Esophagus muscularis mucosa (tissue), 4 donors: ENCODE data around the gene MED4. TPM values are rescaled to one million over a fixed set of nuclear protein-coding genes. Genes with fewer than 3 reads are reported as not detected.

Experiments used
- DNase-seq: peaks from one replicate; pipeline ENCODE4 v3.0.0-alpha.2; 2017; ENCODE audit errors: extremely low spot score
- H3K27ac ChIP-seq, 4 donors: fragments of 200-600 bp; sonication (generic); replicated peaks in 1 of 4; 1 replicate in 3 of 4; 2 replicates in 1 of 4; pipeline ENCODE4 v1.5.1; 2016 to 2019; ENCODE audit warnings: mild to moderate bottlenecking in 1 of 4
- H3K27me3 ChIP-seq, 4 donors: fragments of 200-600 bp; sonication (generic); one replicate each; pipeline versions ENCODE4 v1.5.1 to v1.6.0; 2016 to 2019
- H3K36me3 ChIP-seq, 4 donors: fragments of 200-600 bp; sonication (generic); one replicate each; pipeline ENCODE4 v1.5.1; 2016 to 2019
- H3K4me1 ChIP-seq, 4 donors: fragments of 200-600 bp; sonication (generic); one replicate each; pipeline ENCODE4 v1.5.1; 2016 to 2019
- H3K4me3 ChIP-seq, 4 donors: fragments of 200-600 bp; sonication (generic); 1 replicate in 2 of 4; 2 replicates in 2 of 4; pipeline ENCODE4 v1.5.1; 2016 to 2019; ENCODE audit warnings: mild to moderate bottlenecking in 4 of 4, moderate library complexity in 1 of 4
- H3K9me3 ChIP-seq, 4 donors: fragments of 200-600 bp; sonication (generic); 1 replicate in 3 of 4; 2 replicates in 1 of 4; pipeline ENCODE4 v1.5.1; 2016 to 2019
- EP300 ChIP-seq: sonication (generic); formaldehyde crosslinking; IDR thresholded peaks from one replicate; pipeline ENCODE4 v1.6.1; 2017; ENCODE audit warnings: antibody characterized with exemption
- POLR2A ChIP-seq: fragments of 450-650 bp; IDR thresholded peaks from one replicate; pipeline ENCODE4 v1.6.1; 2017; ENCODE audit warnings: antibody characterized with exemption, moderate library complexity, mild to moderate bottlenecking, low read depth
- POLR2AphosphoS5 ChIP-seq, 2 donors: sonication (generic); formaldehyde crosslinking; IDR thresholded peaks; one replicate each; pipeline ENCODE4 v1.6.1; 2017; ENCODE audit warnings: antibody characterized with exemption in 2 of 2
- WGBS: methylation state at CpG from one replicate; pipeline ENCODE4 v1.1.5; 2018; 5-methylcytosine and 5-hydroxymethylcytosine counted together
- intact Hi-C: fragments of 100-400 bp; cut with DNase I; formaldehyde crosslinking; loops from one replicate; pipeline ENCODE4 v1.15.1; 2023
- total RNA-seq, 4 donors: library from RNA; depleted of rRNA; stranded (reverse); fragments of >200 nt; gene quantifications; one replicate each; pipeline versions ENCODE4 v1.1.0 to v1.2.1, GENCODE V29; 2016
- TF ChIP-seq, protein P1 (sequence below), 3 experiments: fragments of 200-600 bp in 2 of 3; fragments of 450-650 bp in 1 of 3; sonication (generic) in 2 of 3; IDR thresholded peaks; one replicate each; pipeline ENCODE4 v1.5.1; 2017 to 2019; ENCODE audit warnings: antibody characterized with exemption in 3 of 3, mild to moderate bottlenecking in 2 of 3, moderate library complexity in 1 of 3

The MED4 gene
- total RNA-seq, 4 donors from 2014 or later: 32.0 to 42.1 (median 37.1) TPM

DNA sequence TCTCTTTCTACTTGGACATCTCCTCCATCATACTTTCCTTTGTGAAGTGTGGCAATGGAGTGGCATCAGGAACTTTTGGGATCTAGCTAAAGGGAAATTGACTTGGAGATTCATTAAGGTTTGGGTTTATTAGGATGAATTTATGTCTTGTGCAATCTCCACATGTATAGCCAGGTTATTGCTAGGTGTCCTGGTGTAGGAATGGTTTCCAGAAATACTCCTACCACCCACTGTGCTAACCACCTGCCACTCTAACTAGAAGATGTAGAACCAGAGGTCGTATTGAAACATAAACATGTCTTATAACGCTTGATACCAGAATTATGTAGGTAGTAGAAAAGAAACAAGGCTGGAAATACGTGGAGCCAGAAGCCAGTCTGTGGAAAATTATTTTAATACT is 38.1 kb upstream of the MED4 start:
- Histone ChIP-seq H3K36me3 (no peaks in the 10 kb centered on the region), H3K27ac (no peak overlapping the region), H3K27me3 (no peaks in the 10 kb centered on the region), H3K4me1 (peaks cover 0 to 1% (median 0%) of the 10 kb centered on the region in 4 donors), H3K4me3 (no peak overlapping the region), H3K9me3 (no peaks in the 10 kb centered on the region)
- no peak for DNase-seq
- WGBS: 59% methylated on average over 3 of the region's 3 CpGs
- no peak for TF ChIP-seq POLR2A
- intact Hi-C loops: no loop called here

- 38% methylated on average over 2 of the region's 2 CpGs for WGBS
- peaks cover 8 to 16% (median 14%) of the 10 kb centered on the region in 4 donors for H3K4me1 ChIP-seq
- H3K27me3 ChIP-seq: no peaks in the 10 kb centered on the region
- no peak for DNase-seq
- H3K27ac ChIP-seq: no peak overlapping the region
- H3K4me3 ChIP-seq: no peak overlapping the region
- intact Hi-C loops: no loop called here
- H3K36me3 ChIP-seq: no peaks in the 10 kb centered on the region
- no peaks in the 10 kb centered on the region for H3K9me3 ChIP-seq
- TF ChIP-seq POLR2AphosphoS5 (IDR thresholded peaks at IDR 0.05) (no peak), POLR2A (no peak), EP300 (no peak)
- TF ChIP-seq, protein P1, sequence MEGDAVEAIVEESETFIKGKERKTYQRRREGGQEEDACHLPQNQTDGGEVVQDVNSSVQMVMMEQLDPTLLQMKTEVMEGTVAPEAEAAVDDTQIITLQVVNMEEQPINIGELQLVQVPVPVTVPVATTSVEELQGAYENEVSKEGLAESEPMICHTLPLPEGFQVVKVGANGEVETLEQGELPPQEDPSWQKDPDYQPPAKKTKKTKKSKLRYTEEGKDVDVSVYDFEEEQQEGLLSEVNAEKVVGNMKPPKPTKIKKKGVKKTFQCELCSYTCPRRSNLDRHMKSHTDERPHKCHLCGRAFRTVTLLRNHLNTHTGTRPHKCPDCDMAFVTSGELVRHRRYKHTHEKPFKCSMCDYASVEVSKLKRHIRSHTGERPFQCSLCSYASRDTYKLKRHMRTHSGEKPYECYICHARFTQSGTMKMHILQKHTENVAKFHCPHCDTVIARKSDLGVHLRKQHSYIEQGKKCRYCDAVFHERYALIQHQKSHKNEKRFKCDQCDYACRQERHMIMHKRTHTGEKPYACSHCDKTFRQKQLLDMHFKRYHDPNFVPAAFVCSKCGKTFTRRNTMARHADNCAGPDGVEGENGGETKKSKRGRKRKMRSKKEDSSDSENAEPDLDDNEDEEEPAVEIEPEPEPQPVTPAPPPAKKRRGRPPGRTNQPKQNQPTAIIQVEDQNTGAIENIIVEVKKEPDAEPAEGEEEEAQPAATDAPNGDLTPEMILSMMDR (IDR thresholded peaks at IDR 0.05): no peak
Measured at GRCh38 chr13:48131533-48131932, 36.6 kb upstream of the MED4 start.

GRCh38 chr13:48126944-48127830 is 32.3 kb upstream of the MED4 start:
- Histone ChIP-seq H3K4me3 (no peak overlapping the region), H3K36me3 (no peaks in the 10 kb centered on the region), H3K4me1 (peaks cover 35 to 54% (median 54%) of the 10 kb centered on the region in 4 donors), H3K9me3 (no peaks in the 10 kb centered on the region), H3K27ac (peak overlapping the region; percentile 75 to 85 (median 80)), H3K27me3 (no peaks in the 10 kb centered on the region)
- 19% methylated on average over 5 of the region's 5 CpGs for WGBS
- TF ChIP-seq POLR2AphosphoS5 (IDR thresholded peaks at IDR 0.05): peak; percentile 21 to 25
- no peak for TF ChIP-seq EP300
- TF ChIP-seq, protein P1 (IDR thresholded peaks at IDR 0.05): peak; percentile 67 to 82 (median 74)
- no peak for TF ChIP-seq POLR2A
- DNase-seq: no peak
- intact Hi-C loops: loop anchor here (1.0 to 10.0 kb wide), 2 partner anchors 107 to 458 kb away; no protein-coding TSS in a partner anchor

- Histone ChIP-seq H3K4me3 (peak overlapping the region in 1 of 4 donors; percentile 19), H3K27ac (peak overlapping the region; percentile 75 to 85 (median 80)), H3K9me3 (no peaks in the 10 kb centered on the region), H3K4me1 (peaks cover 40 to 67% (median 63%) of the 10 kb centered on the region in 4 donors), H3K27me3 (no peaks in the 10 kb centered on the region), H3K36me3 (no peaks in the 10 kb centered on the region)
- TF ChIP-seq POLR2AphosphoS5 (IDR thresholded peaks at IDR 0.05) (peak; percentile 46 to 49), POLR2A (no peak)
- WGBS: 34% methylated on average over 7 of the region's 7 CpGs
- DNase-seq: no peak
- intact Hi-C loops: loop anchor here (10.0 kb wide), 1 partner anchor 459 kb away; no protein-coding TSS in a partner anchor
Measured at GRCh38 chr13:48125794-48126228, 30.9 kb upstream of the MED4 start.

GRCh38 chr13:48123812-48124211 is 28.9 kb upstream of the MED4 start:
- Histone ChIP-seq H3K4me3 (no peak overlapping the region), H3K4me1 (peaks cover 40 to 67% (median 63%) of the 10 kb centered on the region in 4 donors), H3K36me3 (no peaks in the 10 kb centered on the region), H3K27me3 (no peaks in the 10 kb centered on the region), H3K27ac (peak overlapping the region; percentile 75 to 85 (median 80)), H3K9me3 (no peaks in the 10 kb centered on the region)
- no peak for DNase-seq
- no peak for TF ChIP-seq POLR2AphosphoS5 (IDR thresholded peaks at IDR 0.05)
- no peak for TF ChIP-seq POLR2A
- TF ChIP-seq, protein P1 (IDR thresholded peaks at IDR 0.05): no peak
- TF ChIP-seq EP300: no peak
- intact Hi-C loops: loop anchor here (10.0 kb wide), 1 partner anchor 461 kb away; no protein-coding TSS in a partner anchor
- WGBS: 72% methylated on average over 8 of the region's 8 CpGs
